Stimulated activated CD4-positive, alpha-beta T cell treated with anti-CD3 and anti-CD28 coated beads, Interleukin-4, amount 100 ng/mL, for 1 hour (primary cell): ENCODE measurements around the gene TBL2.
A peak's percentile ranks its signal among the peaks of the same experiment; 100 is the strongest.
"Not testable (repeated sequence)": the region's sequence is repeated elsewhere in the genome, so short reads cannot be mapped to it uniquely, and the experiment has no call there.

Experiments
- DNase-seq: peaks from one replicate; pipeline ENCODE4 v3.0.0-alpha.2; 2020

TBL2 gene

GRCh38 chr7:73532224-73532623, 46.2 kb downstream of the TBL2 start:
- no peak for DNase-seq

GRCh38 chr7:73530800-73531199, 47.6 kb downstream of the TBL2 start:
- no peak for DNase-seq

- no peak for DNase-seq
Observed at GRCh38 chr7:73526896-73527821, 51.2 kb downstream of the TBL2 start.

GRCh38 chr7:73526158-73526494, 52.3 kb downstream of the TBL2 start:
- DNase-seq = not testable (repeated sequence)

GRCh38 chr7:73522105-73522872, 56.1 kb downstream of the TBL2 start, which contains the start of gene BAZ1B:
Gene BAZ1B, minus strand, starts transcription at chr7:73522293. Its CDS starts 360 bp downstream, at chr7:73521933.
- DNase-seq = peak; percentile 95

- DNase-seq = peak; percentile 68
Observed at GRCh38 chr7:73521636-73522104, 56.7 kb downstream of the TBL2 start.

GRCh38 chr7:73520673-73521635, 57.4 kb downstream of the TBL2 start:
- no peak for DNase-seq

GRCh38 chr7:73519867-73520672, 58.3 kb downstream of the TBL2 start:
- DNase-seq = peak; percentile 27

GRCh38 chr7:73518470-73518869, 59.9 kb downstream of the TBL2 start:
- no peak for DNase-seq
